GM21717 (cell line): Measurements from ENCODE around the gene LAMC3.
"Not testable (repeated sequence)": the region's sequence is repeated elsewhere in the genome, so short reads cannot be mapped to it uniquely, and the experiment has no call there.

Experiments used
- ATAC-seq: cut with Tn5 transposase; IDR thresholded peaks from one replicate; pipeline ENCODE4 v1.9.1; 2021; ENCODE audit warnings: mild to moderate bottlenecking, moderate library complexity; ENCODE audit not compliant: unreplicated experiment

The LAMC3 gene

GRCh38 chr9:131112374-131113154 is 103.6 kb downstream of the LAMC3 start:
- ATAC-seq, result no peak

GRCh38 chr9:131113655-131114054 is 104.7 kb downstream of the LAMC3 start:
- no peak for ATAC-seq

GRCh38 chr9:131114084-131114535 is 105.1 kb downstream of the LAMC3 start:
- no peak for ATAC-seq

- ATAC-seq, result not testable (repeated sequence)
These were observed 106.4 kb downstream of the LAMC3 start for GRCh38 chr9:131115360-131115742.

GRCh38 chr9:131116281-131117120 is 107.5 kb downstream of the LAMC3 start:
- no peak for ATAC-seq

- no peak for ATAC-seq
These were observed 108.3 kb downstream of the LAMC3 start for GRCh38 chr9:131117121-131117761.

- no peak for ATAC-seq
These were observed 108.8 kb downstream of the LAMC3 start for GRCh38 chr9:131117762-131118145.

GRCh38 chr9:131119600-131119999 is 110.6 kb downstream of the LAMC3 start:
- no peak for ATAC-seq

GRCh38 chr9:131120620-131121228 is 111.8 kb downstream of the LAMC3 start:
- ATAC-seq, result no peak

GRCh38 chr9:131121346-131121745 is 112.4 kb downstream of the LAMC3 start:
- no peak for ATAC-seq

GRCh38 chr9:131122158-131122557 is 113.2 kb downstream of the LAMC3 start:
- no peak for ATAC-seq

- peak; percentile 16 for ATAC-seq
These were observed 116.0 kb downstream of the LAMC3 start for GRCh38 chr9:131125038-131125287.

- peak; percentile 88 for ATAC-seq
These were observed 116.5 kb downstream of the LAMC3 start, which contains the start of gene NUP214 for GRCh38 chr9:131125288-131126058. Gene NUP214, plus strand, starts transcription at chr9:131125586. Its CDS starts 119 bp downstream, at chr9:131125705.

- ATAC-seq, result no peak
These were observed 117.1 kb downstream of the LAMC3 start for GRCh38 chr9:131126059-131126426.

- no peak for ATAC-seq
These were observed 120.2 kb downstream of the LAMC3 start for GRCh38 chr9:131129183-131129582.

GRCh38 chr9:131138676-131139075 is 129.7 kb downstream of the LAMC3 start:
- no peak for ATAC-seq

- no peak for ATAC-seq
These were observed 131.1 kb downstream of the LAMC3 start for GRCh38 chr9:131140112-131140511.

- no peak for ATAC-seq
These were observed 131.6 kb downstream of the LAMC3 start for GRCh38 chr9:131140550-131140949.

- no peak for ATAC-seq
These were observed 133.2 kb downstream of the LAMC3 start for GRCh38 chr9:131142160-131142559.
